Ascending aorta (tissue), 2 donors: Measurements from ENCODE around the gene DAB1. TPM values are rescaled to one million over a fixed set of nuclear protein-coding genes. Genes with fewer than 3 reads are reported as not detected.

Experiments
- DNase-seq, 2 donors: peaks; one replicate each; pipeline ENCODE4 v3.0.0-alpha.2; 2019; ENCODE audit warnings: low spot score in 2 of 2
- H3K27ac ChIP-seq, 2 donors: fragments of 200-600 bp; sonication (generic); one replicate each; pipeline ENCODE4 v1.5.1; 2016 to 2017; ENCODE audit warnings: mild to moderate bottlenecking in 1 of 2
- H3K27me3 ChIP-seq: fragments of 200-600 bp; sonication (generic); one replicate; pipeline ENCODE4 v1.5.1; 2017
- H3K36me3 ChIP-seq, 2 donors: fragments of 200-600 bp; sonication (generic); one replicate each; pipeline ENCODE4 v1.5.1; 2016
- H3K4me1 ChIP-seq, 2 donors: fragments of 200-600 bp; sonication (generic); one replicate each; pipeline ENCODE4 v1.5.1; 2016 to 2017; ENCODE audit warnings: mild to moderate bottlenecking in 1 of 2
- H3K4me3 ChIP-seq, 2 donors: fragments of 200-600 bp; sonication (generic); one replicate each; pipeline ENCODE4 v1.5.1; 2016 to 2017; ENCODE audit warnings: mild to moderate bottlenecking in 1 of 2
- H3K9me3 ChIP-seq, 2 donors: fragments of 200-600 bp; sonication (generic); one replicate each; pipeline ENCODE4 v1.5.1; 2016
- CTCF ChIP-seq, 3 experiments: fragments of 200-600 bp in 2 of 3; fragments of 450-650 bp in 1 of 3; sonication (generic) in 2 of 3; IDR thresholded peaks; one replicate each; pipeline ENCODE4 v1.5.1; 2016 to 2019; ENCODE audit warnings: antibody characterized with exemption in 3 of 3, mild to moderate bottlenecking in 1 of 3, moderate library complexity in 1 of 3
- intact Hi-C: fragments of 100-400 bp; cut with DNase I; formaldehyde crosslinking; loops from one replicate; pipeline ENCODE4 v1.15.1; 2023
- total RNA-seq: library from RNA; depleted of rRNA; stranded (reverse); fragments of >200 nt; gene quantifications from one replicate; pipeline ENCODE4 v1.1.0, GENCODE V29; 2016

DAB1 gene
- total RNA-seq, 1 donor from 2014 or later = not detected

- Histone ChIP-seq H3K4me1 (no peaks in the 10 kb centered on the region), H3K9me3 (no peaks in the 10 kb centered on the region), H3K27ac (no peak overlapping the region), H3K4me3 (no peak overlapping the region), H3K36me3 (no peaks in the 10 kb centered on the region), H3K27me3 (no peaks in the 10 kb centered on the region)
- TF ChIP-seq CTCF (IDR thresholded peaks at IDR 0.05) = no peak
- no peak for DNase-seq
- intact Hi-C loops = no loop called here
These were observed 112.4 kb downstream of the DAB1 start for GRCh38 chr1:57311411-57311810.

- Histone ChIP-seq H3K9me3 (no peaks in the 10 kb centered on the region), H3K4me3 (no peak overlapping the region), H3K27ac (no peak overlapping the region), H3K36me3 (no peaks in the 10 kb centered on the region), H3K4me1 (no peaks in the 10 kb centered on the region), H3K27me3 (no peaks in the 10 kb centered on the region)
- TF ChIP-seq CTCF (IDR thresholded peaks at IDR 0.05) = no peak
- intact Hi-C loops = no loop called here
- DNase-seq = no peak
These were observed 112.9 kb downstream of the DAB1 start for GRCh38 chr1:57311006-57311405.

GRCh38 chr1:57309630-57310029 lies 114.2 kb downstream of the DAB1 start:
- TF ChIP-seq CTCF (IDR thresholded peaks at IDR 0.05) = no peak
- DNase-seq = no peak
- H3K9me3 ChIP-seq = no peaks in the 10 kb centered on the region
- H3K4me3 ChIP-seq = no peak overlapping the region
- no peaks in the 10 kb centered on the region for H3K4me1 ChIP-seq
- H3K36me3 ChIP-seq = no peaks in the 10 kb centered on the region
- intact Hi-C loops = no loop called here
- H3K27me3 ChIP-seq = no peaks in the 10 kb centered on the region
- no peak overlapping the region for H3K27ac ChIP-seq

GRCh38 chr1:57307392-57308170 lies 116.3 kb downstream of the DAB1 start:
- no peak for TF ChIP-seq CTCF (IDR thresholded peaks at IDR 0.05)
- DNase-seq = no peak
- no peak overlapping the region for H3K27ac ChIP-seq
- intact Hi-C loops = no loop called here
- H3K9me3 ChIP-seq = no peaks in the 10 kb centered on the region
- H3K4me1 ChIP-seq = no peaks in the 10 kb centered on the region
- no peaks in the 10 kb centered on the region for H3K27me3 ChIP-seq
- H3K36me3 ChIP-seq = no peaks in the 10 kb centered on the region
- no peak overlapping the region for H3K4me3 ChIP-seq

GRCh38 chr1:57304591-57304990 lies 119.3 kb downstream of the DAB1 start:
- no peak for TF ChIP-seq CTCF (IDR thresholded peaks at IDR 0.05)
- Histone ChIP-seq H3K27me3 (no peaks in the 10 kb centered on the region), H3K4me3 (no peak overlapping the region), H3K9me3 (no peaks in the 10 kb centered on the region), H3K36me3 (no peaks in the 10 kb centered on the region), H3K27ac (no peak overlapping the region), H3K4me1 (no peaks in the 10 kb centered on the region)
- intact Hi-C loops = no loop called here
- no peak for DNase-seq
